PC-9 (cell line): ENCODE data around the gene RNF38.

Source experiments
- EZH2 ChIP-seq: fragments of 200-600 bp; sonication (generic); IDR thresholded peaks from 2 replicates; pipeline ENCODE4 v1.8.0; 2017; ENCODE audit warnings: antibody characterized with exemption, low read depth
- TF ChIP-seq, protein P1 (sequence below): fragments of 200-600 bp; sonication (generic); conservative IDR thresholded peaks from 2 replicates; pipeline ENCODE4 v1.6.1; 2017; ENCODE audit warnings: mixed run types, antibody characterized with exemption, mild to moderate bottlenecking, moderate library complexity

DNA sequence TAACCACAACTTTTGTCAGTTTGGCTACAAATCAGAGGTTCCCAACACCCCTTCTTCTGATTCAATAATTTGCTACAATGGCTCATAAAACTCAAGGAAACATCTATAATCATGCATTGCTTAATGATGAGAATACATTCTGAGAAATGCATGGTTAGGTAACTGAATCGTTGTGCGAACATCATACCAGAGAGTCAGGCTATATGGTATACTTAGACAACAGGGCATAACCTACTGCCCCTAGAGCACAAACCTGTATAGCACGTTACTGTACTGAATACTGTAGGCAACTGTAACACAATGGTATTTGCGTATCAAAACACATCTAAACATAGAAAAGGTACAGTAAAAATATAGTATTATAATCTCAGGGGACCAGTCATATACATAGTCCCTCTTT is 31.0 kb upstream of the RNF38 start:
- TF ChIP-seq, protein P1, sequence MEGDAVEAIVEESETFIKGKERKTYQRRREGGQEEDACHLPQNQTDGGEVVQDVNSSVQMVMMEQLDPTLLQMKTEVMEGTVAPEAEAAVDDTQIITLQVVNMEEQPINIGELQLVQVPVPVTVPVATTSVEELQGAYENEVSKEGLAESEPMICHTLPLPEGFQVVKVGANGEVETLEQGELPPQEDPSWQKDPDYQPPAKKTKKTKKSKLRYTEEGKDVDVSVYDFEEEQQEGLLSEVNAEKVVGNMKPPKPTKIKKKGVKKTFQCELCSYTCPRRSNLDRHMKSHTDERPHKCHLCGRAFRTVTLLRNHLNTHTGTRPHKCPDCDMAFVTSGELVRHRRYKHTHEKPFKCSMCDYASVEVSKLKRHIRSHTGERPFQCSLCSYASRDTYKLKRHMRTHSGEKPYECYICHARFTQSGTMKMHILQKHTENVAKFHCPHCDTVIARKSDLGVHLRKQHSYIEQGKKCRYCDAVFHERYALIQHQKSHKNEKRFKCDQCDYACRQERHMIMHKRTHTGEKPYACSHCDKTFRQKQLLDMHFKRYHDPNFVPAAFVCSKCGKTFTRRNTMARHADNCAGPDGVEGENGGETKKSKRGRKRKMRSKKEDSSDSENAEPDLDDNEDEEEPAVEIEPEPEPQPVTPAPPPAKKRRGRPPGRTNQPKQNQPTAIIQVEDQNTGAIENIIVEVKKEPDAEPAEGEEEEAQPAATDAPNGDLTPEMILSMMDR, result no peak
- TF ChIP-seq EZH2, result no peak
